Epithelial cell of proximal tubule (primary cell): Measurements from ENCODE around the gene ATP13A2. TPM values are rescaled to one million over a fixed set of nuclear protein-coding genes. Genes with fewer than 3 reads are reported as not detected.
"Not testable (repeated sequence)": the region's sequence is repeated elsewhere in the genome, so short reads cannot be mapped to it uniquely, and the experiment has no call there.

ENCODE experiments used
- DNase-seq: peaks from one replicate; pipeline ENCODE4 v3.0.0-alpha.2; 2011; ENCODE audit warnings: low read depth
- H3K4me3 ChIP-seq: 2 replicates; pipeline ENCODE4 v1.5.1; 2011; ENCODE audit warnings: low read depth, mild to moderate bottlenecking, low read length
- total RNA-seq: library from RNA; depleted of rRNA; stranded (reverse); fragments of >200 nt; gene quantifications from 2 replicates; pipeline ENCODE4 v1.2.3, GENCODE V29; 2015
- TF ChIP-seq, protein P1 (sequence below): conservative IDR thresholded peaks from 2 replicates; pipeline ENCODE4 v1.5.1; 2012; ENCODE audit warnings: low read depth, mild to moderate bottlenecking, low read length

The ATP13A2 gene
- total RNA-seq, 1 donor from 2014 or later: 87.8 TPM

DNA sequence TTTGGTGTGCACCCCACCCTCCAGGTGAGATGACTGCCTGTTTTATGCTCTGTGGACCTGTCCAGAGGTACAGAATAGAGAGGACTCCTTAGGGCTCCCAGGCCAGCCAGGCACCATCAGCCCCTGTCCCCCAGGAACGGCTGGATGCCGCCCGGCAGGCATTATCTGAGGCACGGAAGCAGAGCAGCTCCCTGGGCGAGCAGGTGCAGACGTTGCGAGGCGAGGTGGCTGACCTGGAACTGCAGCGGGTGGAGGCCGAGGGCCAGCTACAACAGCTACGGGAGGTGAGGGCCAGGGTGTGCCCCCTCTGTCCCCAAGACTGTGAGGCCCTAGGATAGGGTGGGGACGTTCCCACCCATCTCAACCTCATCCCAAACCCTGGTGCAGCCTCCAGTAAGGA is 42.1 kb downstream of the ATP13A2 start:
- TF ChIP-seq, protein P1, sequence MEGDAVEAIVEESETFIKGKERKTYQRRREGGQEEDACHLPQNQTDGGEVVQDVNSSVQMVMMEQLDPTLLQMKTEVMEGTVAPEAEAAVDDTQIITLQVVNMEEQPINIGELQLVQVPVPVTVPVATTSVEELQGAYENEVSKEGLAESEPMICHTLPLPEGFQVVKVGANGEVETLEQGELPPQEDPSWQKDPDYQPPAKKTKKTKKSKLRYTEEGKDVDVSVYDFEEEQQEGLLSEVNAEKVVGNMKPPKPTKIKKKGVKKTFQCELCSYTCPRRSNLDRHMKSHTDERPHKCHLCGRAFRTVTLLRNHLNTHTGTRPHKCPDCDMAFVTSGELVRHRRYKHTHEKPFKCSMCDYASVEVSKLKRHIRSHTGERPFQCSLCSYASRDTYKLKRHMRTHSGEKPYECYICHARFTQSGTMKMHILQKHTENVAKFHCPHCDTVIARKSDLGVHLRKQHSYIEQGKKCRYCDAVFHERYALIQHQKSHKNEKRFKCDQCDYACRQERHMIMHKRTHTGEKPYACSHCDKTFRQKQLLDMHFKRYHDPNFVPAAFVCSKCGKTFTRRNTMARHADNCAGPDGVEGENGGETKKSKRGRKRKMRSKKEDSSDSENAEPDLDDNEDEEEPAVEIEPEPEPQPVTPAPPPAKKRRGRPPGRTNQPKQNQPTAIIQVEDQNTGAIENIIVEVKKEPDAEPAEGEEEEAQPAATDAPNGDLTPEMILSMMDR: no peak
- no peak overlapping the region for H3K4me3 ChIP-seq
- no peak for DNase-seq

- no peak overlapping the region for H3K4me3 ChIP-seq
- TF ChIP-seq, protein P1: no peak
- DNase-seq: no peak
Measured at GRCh38 chr1:16969057-16969611, 42.6 kb downstream of the ATP13A2 start.

- DNase-seq: no peak
- TF ChIP-seq, protein P1: no peak
- H3K4me3 ChIP-seq: no peak overlapping the region
Measured at GRCh38 chr1:16968372-16968771, 43.4 kb downstream of the ATP13A2 start.

- no peak for DNase-seq
- TF ChIP-seq, protein P1: no peak
- no peak overlapping the region for H3K4me3 ChIP-seq
Measured at GRCh38 chr1:16967962-16968361, 43.8 kb downstream of the ATP13A2 start.

DNA sequence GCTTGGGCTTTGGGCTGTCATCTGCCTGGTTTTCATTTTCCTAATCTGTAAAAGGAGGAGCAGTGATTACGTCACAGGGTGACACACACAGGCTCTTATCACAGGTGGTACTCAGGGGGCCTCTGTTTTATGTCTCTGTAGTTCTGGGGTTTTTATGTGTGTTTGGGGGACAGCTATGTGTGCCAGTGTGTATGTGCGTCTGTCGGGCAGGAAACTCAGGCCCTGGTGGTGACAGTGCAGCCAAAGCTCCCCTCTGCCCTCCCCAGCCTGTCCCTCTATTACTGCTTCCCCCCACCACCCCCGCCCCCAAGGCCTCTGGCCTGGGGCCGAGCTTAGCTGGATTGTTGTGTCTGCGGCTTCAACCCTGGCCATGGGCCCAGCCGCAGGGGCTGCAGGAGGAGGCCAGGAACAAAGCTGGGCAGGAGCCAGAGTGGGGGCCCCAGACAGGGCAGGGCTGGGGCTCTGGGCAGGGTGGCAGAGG is 44.6 kb downstream of the ATP13A2 start:
- no peak overlapping the region for H3K4me3 ChIP-seq
- no peak for DNase-seq
- TF ChIP-seq, protein P1: no peak

GRCh38 chr1:16966282-16966681 is 45.4 kb downstream of the ATP13A2 start:
- TF ChIP-seq, protein P1: no peak
- no peak overlapping the region for H3K4me3 ChIP-seq
- no peak for DNase-seq

DNA sequence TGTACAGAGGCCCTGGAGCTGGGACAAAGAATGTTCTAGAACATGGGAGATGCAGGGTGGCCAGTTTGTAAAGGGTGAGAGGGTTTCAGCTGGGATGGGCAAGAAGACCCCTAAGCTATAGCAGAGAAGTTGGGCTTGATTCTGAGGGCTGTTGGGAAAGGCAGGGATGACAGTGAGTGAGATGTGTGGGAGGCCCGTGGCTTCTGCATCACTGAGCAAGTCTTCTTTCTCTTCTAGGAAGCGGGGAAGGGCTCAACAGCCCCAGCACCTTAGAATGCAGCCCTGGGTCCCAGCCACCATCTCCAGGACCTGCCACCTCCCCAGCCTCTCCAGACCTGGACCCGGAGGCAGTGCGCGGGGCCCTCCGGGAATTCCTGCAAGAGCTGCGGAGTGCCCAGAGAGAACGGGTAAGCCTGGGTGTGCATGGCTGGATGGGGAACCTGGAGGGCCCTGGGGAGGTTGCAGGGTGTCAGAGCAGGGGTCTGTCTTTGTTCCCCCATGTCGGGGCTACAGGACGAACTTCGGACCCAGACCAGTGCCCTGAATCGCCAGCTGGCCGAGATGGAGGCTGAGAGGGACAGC is 46.2 kb downstream of the ATP13A2 start:
- DNase-seq: no peak
- TF ChIP-seq, protein P1: no peak
- H3K4me3 ChIP-seq: no peak overlapping the region

- not testable (repeated sequence) for DNase-seq
Measured at GRCh38 chr1:16964169-16964568, 47.6 kb downstream of the ATP13A2 start.

More at GRCh38 chr1:16964169-16964568, 47.6 kb downstream of the ATP13A2 start:
- not testable (repeated sequence) for H3K4me3 ChIP-seq
